LNCAP (cell line): ENCODE results near the gene LRBA.

Experiments used
- CTCF ChIP-seq: fragments of 450-650 bp; IDR thresholded peaks from 2 replicates; pipeline ENCODE4 v1.5.1; 2017; ENCODE audit warnings: mild to moderate bottlenecking

LRBA gene

GRCh38 chr4:150573534-150573933 lies 441.6 kb downstream of the LRBA start:
- TF ChIP-seq CTCF: no peak

GRCh38 chr4:150572704-150573504 lies 442.2 kb downstream of the LRBA start:
- TF ChIP-seq CTCF: no peak

GRCh38 chr4:150570862-150571261 lies 444.2 kb downstream of the LRBA start:
- TF ChIP-seq CTCF: no peak

- TF ChIP-seq CTCF: no peak
Measured at GRCh38 chr4:150569998-150570535, 445.0 kb downstream of the LRBA start.

- no peak for TF ChIP-seq CTCF
Measured at GRCh38 chr4:150569384-150569987, 445.6 kb downstream of the LRBA start.

- no peak for TF ChIP-seq CTCF
Measured at GRCh38 chr4:150567070-150567469, 448.0 kb downstream of the LRBA start.

- TF ChIP-seq CTCF: no peak
Measured at GRCh38 chr4:150562751-150563150, 452.3 kb downstream of the LRBA start.
